ENCODE results near the gene SLC2A1. TPM values are rescaled to one million over a fixed set of nuclear protein-coding genes. Genes with fewer than 3 reads are reported as not detected.
"Not testable (repeated sequence)": the region's sequence is repeated elsewhere in the genome, so short reads cannot be mapped to it uniquely, and the experiment has no call there.

Gene SLC2A1
- total RNA-seq, 1 experiment from 2014 or later = 204 TPM

GRCh38 chr1:42930178-42931107, 28.2 kb downstream of the SLC2A1 start:
- DNase-seq (ENCODE audit: low read depth) = no peak

- DNase-seq (ENCODE audit: low read depth) = no peak
These were observed 29.1 kb downstream of the SLC2A1 start for GRCh38 chr1:42929434-42930177.

- DNase-seq (ENCODE audit: low read depth) = no peak
These were observed 29.8 kb downstream of the SLC2A1 start for GRCh38 chr1:42928859-42929258.

GRCh38 chr1:42927920-42928505, 30.7 kb downstream of the SLC2A1 start:
- DNase-seq (ENCODE audit: low read depth) = no peak

- DNase-seq (ENCODE audit: low read depth) = no peak
These were observed 31.3 kb downstream of the SLC2A1 start for GRCh38 chr1:42927274-42927841.

- DNase-seq (ENCODE audit: low read depth) = no peak
These were observed 31.8 kb downstream of the SLC2A1 start for GRCh38 chr1:42926879-42927242.

- no peak for DNase-seq (ENCODE audit: low read depth)
These were observed 32.3 kb downstream of the SLC2A1 start for GRCh38 chr1:42926235-42926878.

- no peak for DNase-seq (ENCODE audit: low read depth)
These were observed 33.6 kb downstream of the SLC2A1 start for GRCh38 chr1:42924851-42925760.

GRCh38 chr1:42924082-42924850, 34.4 kb downstream of the SLC2A1 start:
- peak; percentile 84 for DNase-seq (ENCODE audit: low read depth)

GRCh38 chr1:42923367-42924081, 35.1 kb downstream of the SLC2A1 start:
- DNase-seq (ENCODE audit: low read depth) = no peak

GRCh38 chr1:42922687-42923366, 35.8 kb downstream of the SLC2A1 start:
- peak; percentile 75 for DNase-seq (ENCODE audit: low read depth)

GRCh38 chr1:42921769-42922168, 36.9 kb downstream of the SLC2A1 start:
- no peak for DNase-seq (ENCODE audit: low read depth)

GRCh38 chr1:42919651-42920050, 39.0 kb downstream of the SLC2A1 start:
- not testable (repeated sequence) for DNase-seq (ENCODE audit: low read depth)

GRCh38 chr1:42917241-42917495, 41.5 kb downstream of the SLC2A1 start:
- no peak for DNase-seq (ENCODE audit: low read depth)

GRCh38 chr1:42915456-42915855, 43.2 kb downstream of the SLC2A1 start:
- DNase-seq (ENCODE audit: low read depth) = no peak

- DNase-seq (ENCODE audit: low read depth) = no peak
These were observed 44.5 kb downstream of the SLC2A1 start for GRCh38 chr1:42914092-42914627.

GRCh38 chr1:42913426-42914091, 45.1 kb downstream of the SLC2A1 start:
- peak; percentile 70 for DNase-seq (ENCODE audit: low read depth)

GRCh38 chr1:42910985-42911384, 47.7 kb downstream of the SLC2A1 start:
- no peak for DNase-seq (ENCODE audit: low read depth)

Measured in HT1080 (cell line).